ENCODE results near the gene GGTLC2.

DNA sequence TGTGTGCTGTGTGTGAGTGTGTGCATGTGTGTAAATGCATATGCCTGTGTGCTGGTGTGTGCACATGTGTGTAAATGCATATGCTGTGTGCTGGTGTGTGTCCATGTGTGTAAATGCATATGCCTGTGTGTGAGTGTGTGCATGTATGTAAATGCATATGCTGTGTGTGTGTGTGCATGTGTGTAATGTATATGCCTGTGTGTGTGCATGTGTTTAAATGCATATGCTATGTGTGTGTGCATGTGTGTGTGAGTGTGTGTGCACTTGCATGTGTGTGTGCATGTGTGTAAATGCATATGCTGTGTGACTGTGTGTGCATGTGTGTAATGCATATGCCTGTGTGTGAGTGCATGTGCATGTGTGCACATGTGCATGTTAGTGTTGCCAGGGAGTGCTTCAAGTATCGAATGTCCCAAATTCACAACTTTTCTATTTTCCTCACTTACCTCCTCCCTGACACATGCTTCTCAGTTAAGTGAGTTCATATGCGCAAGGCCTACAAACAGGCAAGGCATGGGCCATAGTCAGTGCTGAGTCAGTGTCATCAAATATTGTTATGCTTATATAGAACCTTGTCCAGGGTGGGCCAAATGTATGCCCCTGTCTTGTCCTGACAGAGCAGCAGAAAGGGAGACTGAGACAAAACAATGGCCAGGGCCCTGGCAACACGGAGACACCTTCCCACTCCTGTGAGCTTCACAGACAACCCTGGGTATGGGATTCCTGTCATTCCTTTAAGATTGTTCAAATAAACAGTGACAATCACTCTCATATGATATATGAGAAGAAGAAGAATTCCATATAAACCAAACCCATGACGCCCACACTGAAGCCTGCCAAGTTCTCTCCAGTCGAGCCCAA is 38.6 kb downstream of the GGTLC2 start:
- TF ChIP-seq, protein P1, sequence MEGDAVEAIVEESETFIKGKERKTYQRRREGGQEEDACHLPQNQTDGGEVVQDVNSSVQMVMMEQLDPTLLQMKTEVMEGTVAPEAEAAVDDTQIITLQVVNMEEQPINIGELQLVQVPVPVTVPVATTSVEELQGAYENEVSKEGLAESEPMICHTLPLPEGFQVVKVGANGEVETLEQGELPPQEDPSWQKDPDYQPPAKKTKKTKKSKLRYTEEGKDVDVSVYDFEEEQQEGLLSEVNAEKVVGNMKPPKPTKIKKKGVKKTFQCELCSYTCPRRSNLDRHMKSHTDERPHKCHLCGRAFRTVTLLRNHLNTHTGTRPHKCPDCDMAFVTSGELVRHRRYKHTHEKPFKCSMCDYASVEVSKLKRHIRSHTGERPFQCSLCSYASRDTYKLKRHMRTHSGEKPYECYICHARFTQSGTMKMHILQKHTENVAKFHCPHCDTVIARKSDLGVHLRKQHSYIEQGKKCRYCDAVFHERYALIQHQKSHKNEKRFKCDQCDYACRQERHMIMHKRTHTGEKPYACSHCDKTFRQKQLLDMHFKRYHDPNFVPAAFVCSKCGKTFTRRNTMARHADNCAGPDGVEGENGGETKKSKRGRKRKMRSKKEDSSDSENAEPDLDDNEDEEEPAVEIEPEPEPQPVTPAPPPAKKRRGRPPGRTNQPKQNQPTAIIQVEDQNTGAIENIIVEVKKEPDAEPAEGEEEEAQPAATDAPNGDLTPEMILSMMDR (IDR thresholded peaks at IDR 0.05): no peak
- no peak for TF ChIP-seq POLR2A (IDR thresholded peaks at IDR 0.05)
- no peak for TF ChIP-seq EP300 (IDR thresholded peaks at IDR 0.05; ENCODE audit: low read depth)

All from transverse colon (tissue), 3 donors.